Loucy (cell line): ENCODE results near the gene ARHGAP25.

Experiments
- H2AFZ ChIP-seq: fragments of 200-600 bp; sonication (generic); 2 replicates; pipeline ENCODE4 v1.6.0; 2016; ENCODE audit warnings: antibody characterized with exemption, mild to moderate bottlenecking, low read length, moderate library complexity
- H3F3A ChIP-seq: fragments of 200-600 bp; 2 replicates; pipeline ENCODE4 v1.6.0; 2016; ENCODE audit warnings: antibody characterized with exemption, low read depth, mild to moderate bottlenecking
- H3K27me3 ChIP-seq: fragments of 200-600 bp; sonication (generic); 2 replicates; pipeline ENCODE4 v1.6.1; 2014; ENCODE audit warnings: low read length, mild to moderate bottlenecking; ENCODE audit not compliant: insufficient read depth, poor library complexity, severe bottlenecking
- H3K36me3 ChIP-seq: fragments of 200-600 bp; sonication (generic); 2 replicates; pipeline ENCODE4 v1.6.1; 2016; ENCODE audit warnings: low read length; ENCODE audit not compliant: insufficient read depth
- H3K4me1 ChIP-seq: fragments of 200-600 bp; sonication (generic); 2 replicates; pipeline ENCODE4 v1.5.1; 2014; ENCODE audit warnings: low read length, mild to moderate bottlenecking; ENCODE audit not compliant: insufficient read depth, poor library complexity, severe bottlenecking
- H3K4me2 ChIP-seq: fragments of 200-600 bp; sonication (generic); 2 replicates; pipeline ENCODE4 v1.6.0; 2014; ENCODE audit warnings: antibody characterized with exemption, low read length, low read depth, mild to moderate bottlenecking; ENCODE audit not compliant: poor library complexity, severe bottlenecking
- H3K4me3 ChIP-seq: fragments of 200-600 bp; sonication (generic); 2 replicates; pipeline ENCODE4 v1.5.1; 2014; ENCODE audit warnings: low read length, mild to moderate bottlenecking, mixed read lengths; ENCODE audit not compliant: poor library complexity, severe bottlenecking
- H3K79me2 ChIP-seq: fragments of 200-600 bp; sonication (generic); 2 replicates; pipeline ENCODE4 v1.6.1; 2014; ENCODE audit warnings: low read length; ENCODE audit not compliant: insufficient read depth
- H3K9ac ChIP-seq: fragments of 200-600 bp; sonication (generic); 2 replicates; pipeline ENCODE4 v1.6.0; 2014; ENCODE audit warnings: mild to moderate bottlenecking, low read depth, low read length, moderate library complexity; ENCODE audit not compliant: poor library complexity, severe bottlenecking
- H3K9me2 ChIP-seq: fragments of 200-600 bp; sonication (generic); replicated peaks from 2 replicates; pipeline ENCODE4 v1.6.1; 2016; ENCODE audit warnings: low read depth, low read length, mixed read lengths
- H3K9me3 ChIP-seq: fragments of 200-600 bp; sonication (generic); 2 replicates; pipeline ENCODE4 v1.6.1; 2014; ENCODE audit warnings: mild to moderate bottlenecking, antibody characterized with exemption, low read length, low read depth; ENCODE audit not compliant: insufficient read depth
- H4K20me1 ChIP-seq: fragments of 200-600 bp; sonication (generic); 2 replicates; pipeline ENCODE4 v1.6.0; 2014; ENCODE audit warnings: antibody characterized with exemption, low read length, mild to moderate bottlenecking; ENCODE audit not compliant: insufficient read depth, poor library complexity, severe bottlenecking
- EZH2phosphoT487 ChIP-seq: fragments of 200-600 bp; IDR thresholded peaks from 2 replicates; pipeline ENCODE4 v1.6.1; 2018; ENCODE audit warnings: antibody characterized with exemption, mild to moderate bottlenecking, moderate library complexity, borderline replicate concordance
- TF ChIP-seq, protein P1 (sequence below): fragments of 200-600 bp; sonication (generic); conservative IDR thresholded peaks from 2 replicates; pipeline ENCODE4 v1.5.1; 2014; ENCODE audit warnings: mild to moderate bottlenecking, antibody characterized with exemption, low read length

Gene ARHGAP25

DNA sequence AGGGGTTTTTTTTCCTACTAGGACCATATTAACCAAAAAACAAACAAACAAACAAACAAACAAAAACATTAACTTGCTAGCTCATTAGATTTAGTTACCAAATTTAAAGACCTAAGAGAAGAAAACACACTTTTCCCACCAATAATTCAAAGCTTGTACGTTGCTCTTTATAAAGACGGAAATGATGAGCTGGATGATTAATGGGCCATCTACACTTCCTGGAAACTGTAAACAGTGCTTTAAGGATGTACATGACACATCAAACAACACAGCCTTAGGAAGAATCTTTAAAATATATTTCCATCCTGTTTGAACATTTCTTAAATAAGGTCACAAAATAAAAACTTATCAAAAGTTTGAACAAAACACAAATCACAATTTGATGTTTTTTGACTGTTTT is 135.6 kb downstream of the ARHGAP25 start:
- no peaks in the 10 kb centered on the region for H3K79me2 ChIP-seq
- no peaks in the 10 kb centered on the region for H4K20me1 ChIP-seq
- H3F3A ChIP-seq = no peaks in the 10 kb centered on the region
- H3K9me3 ChIP-seq = no peaks in the 10 kb centered on the region
- no peak overlapping the region for H3K4me2 ChIP-seq
- no peak overlapping the region for H2AFZ ChIP-seq
- H3K4me3 ChIP-seq = no peak overlapping the region
- no peaks in the 10 kb centered on the region for H3K27me3 ChIP-seq
- H3K9ac ChIP-seq = no peak overlapping the region
- H3K9me2 ChIP-seq = no peaks in the 10 kb centered on the region
- TF ChIP-seq, protein P1, sequence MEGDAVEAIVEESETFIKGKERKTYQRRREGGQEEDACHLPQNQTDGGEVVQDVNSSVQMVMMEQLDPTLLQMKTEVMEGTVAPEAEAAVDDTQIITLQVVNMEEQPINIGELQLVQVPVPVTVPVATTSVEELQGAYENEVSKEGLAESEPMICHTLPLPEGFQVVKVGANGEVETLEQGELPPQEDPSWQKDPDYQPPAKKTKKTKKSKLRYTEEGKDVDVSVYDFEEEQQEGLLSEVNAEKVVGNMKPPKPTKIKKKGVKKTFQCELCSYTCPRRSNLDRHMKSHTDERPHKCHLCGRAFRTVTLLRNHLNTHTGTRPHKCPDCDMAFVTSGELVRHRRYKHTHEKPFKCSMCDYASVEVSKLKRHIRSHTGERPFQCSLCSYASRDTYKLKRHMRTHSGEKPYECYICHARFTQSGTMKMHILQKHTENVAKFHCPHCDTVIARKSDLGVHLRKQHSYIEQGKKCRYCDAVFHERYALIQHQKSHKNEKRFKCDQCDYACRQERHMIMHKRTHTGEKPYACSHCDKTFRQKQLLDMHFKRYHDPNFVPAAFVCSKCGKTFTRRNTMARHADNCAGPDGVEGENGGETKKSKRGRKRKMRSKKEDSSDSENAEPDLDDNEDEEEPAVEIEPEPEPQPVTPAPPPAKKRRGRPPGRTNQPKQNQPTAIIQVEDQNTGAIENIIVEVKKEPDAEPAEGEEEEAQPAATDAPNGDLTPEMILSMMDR = no peak
- TF ChIP-seq EZH2phosphoT487 = no peak
- H3K4me1 ChIP-seq = no peaks in the 10 kb centered on the region
- no peaks in the 10 kb centered on the region for H3K36me3 ChIP-seq

GRCh38 chr2:68871159-68871764 is 136.7 kb downstream of the ARHGAP25 start, which contains the start of gene BMP10:
BMP10 (minus strand) TSS chr2:68871397; CDS start chr2:68871358, 39 bp downstream.
- no peaks in the 10 kb centered on the region for H3K9me2 ChIP-seq
- no peaks in the 10 kb centered on the region for H3K9me3 ChIP-seq
- no peaks in the 10 kb centered on the region for H3K36me3 ChIP-seq
- H4K20me1 ChIP-seq = no peaks in the 10 kb centered on the region
- H3K4me1 ChIP-seq = no peaks in the 10 kb centered on the region
- H3K79me2 ChIP-seq = no peaks in the 10 kb centered on the region
- no peak within 1 kb of the TSS for H3K4me2 ChIP-seq
- H3K4me3 ChIP-seq = no peak within 1 kb of the TSS
- no peak within 1 kb of the TSS for H3K9ac ChIP-seq
- no peak within 1 kb of the TSS for H2AFZ ChIP-seq
- no peak for TF ChIP-seq EZH2phosphoT487
- TF ChIP-seq, protein P1 = no peak
- H3F3A ChIP-seq = no peaks in the 10 kb centered on the region
- no peaks in the 10 kb centered on the region for H3K27me3 ChIP-seq
